A673 (cell line): ENCODE results near the gene ANXA4.

Source experiments
- CTCF ChIP-seq: fragments of 300-800, 200-600 bp; sonication (generic); conservative IDR thresholded peaks from 2 replicates; pipeline ENCODE4 v1.5.1; 2017; ENCODE audit warnings: low read depth, mild to moderate bottlenecking, antibody characterized with exemption, low read length, moderate library complexity, mixed read lengths
- EZH2 ChIP-seq: fragments of 200-600 bp; sonication (generic); IDR thresholded peaks from 2 replicates; pipeline ENCODE4 v1.6.1; 2017; ENCODE audit warnings: borderline replicate concordance, low read depth, mild to moderate bottlenecking, mixed read lengths, antibody characterized with exemption, low read length; ENCODE audit not compliant: poor library complexity, severe bottlenecking

GRCh38 chr2:69790601-69790959, 48.6 kb downstream of the ANXA4 start:
- no peak for TF ChIP-seq CTCF
- TF ChIP-seq EZH2 = no peak
